Astrocyte (in vitro differentiated cells and primary cell): ENCODE data around the gene TNFSF10. TPM values are rescaled to one million over a fixed set of nuclear protein-coding genes. Genes with fewer than 3 reads are reported as not detected.

Source experiments
- DNase-seq: peaks from one replicate; pipeline ENCODE4 v3.0.0-alpha.2; 2010; ENCODE audit warnings: low read depth
- FAIRE-seq: peaks from 2 replicates; lab custom pipeline; 2011; peaks lifted over from hg19 to GRCh38; lab: Jason Lieb, UNC
- H2AFZ ChIP-seq: 2 replicates; pipeline ENCODE4 v1.6.0; 2012; ENCODE audit warnings: low read depth, low read length, inconsistent platforms
- H3K27ac ChIP-seq: 2 replicates; pipeline ENCODE4 v1.5.1; 2011; ENCODE audit warnings: low read depth, low read length, inconsistent platforms
- H3K27me3 ChIP-seq: 2 replicates; pipeline ENCODE4 v1.6.0; 2011; ENCODE audit warnings: low read length, inconsistent platforms; ENCODE audit not compliant: insufficient read depth
- H3K36me3 ChIP-seq: 2 replicates; pipeline ENCODE4 v1.5.1; 2011; ENCODE audit warnings: low read length, inconsistent platforms; ENCODE audit not compliant: insufficient read depth
- H3K4me1 ChIP-seq: 2 replicates; pipeline ENCODE4 v1.5.1; 2011; ENCODE audit warnings: low read length, inconsistent platforms; ENCODE audit not compliant: insufficient read depth
- H3K4me2 ChIP-seq: 2 replicates; pipeline ENCODE4 v1.6.0; 2012; ENCODE audit warnings: low read length, inconsistent platforms
- H3K4me3 ChIP-seq: 2 replicates; pipeline ENCODE4 v1.5.1; 2011; ENCODE audit warnings: low read depth, mild to moderate bottlenecking, low read length, inconsistent platforms; ENCODE audit not compliant: insufficient read depth
- H3K79me2 ChIP-seq: 2 replicates; pipeline ENCODE4 v1.6.0; 2012; ENCODE audit warnings: mild to moderate bottlenecking, low read length, inconsistent platforms; ENCODE audit not compliant: insufficient read depth
- H3K9ac ChIP-seq: 2 replicates; pipeline ENCODE4 v1.6.0; 2012; ENCODE audit warnings: mild to moderate bottlenecking, low read length, inconsistent platforms
- H3K9me3 ChIP-seq: 2 replicates; pipeline ENCODE4 v1.5.1; 2012; ENCODE audit warnings: low read depth, mild to moderate bottlenecking, low read length, inconsistent platforms; ENCODE audit not compliant: insufficient read depth
- H4K20me1 ChIP-seq: 2 replicates; pipeline ENCODE4 v1.6.0; 2012; ENCODE audit warnings: low read length, inconsistent platforms; ENCODE audit not compliant: insufficient read depth
- H3K27ac Mint-ChIP-seq: one replicate; pipeline ENCODE4 v1.8.0; 2021; ENCODE audit warnings: mild to moderate bottlenecking, mixed read lengths; ENCODE audit not compliant: unreplicated experiment
- H3K27me3 Mint-ChIP-seq: one replicate; pipeline ENCODE4 v1.8.0; 2021; ENCODE audit warnings: low read depth, mixed read lengths; ENCODE audit not compliant: unreplicated experiment
- H3K36me3 Mint-ChIP-seq: one replicate; pipeline ENCODE4 v1.8.0; 2021; ENCODE audit warnings: low read depth, mixed read lengths; ENCODE audit not compliant: unreplicated experiment
- H3K4me1 Mint-ChIP-seq: one replicate; pipeline ENCODE4 v1.8.0; 2021; ENCODE audit warnings: low read depth, mixed read lengths; ENCODE audit not compliant: unreplicated experiment
- H3K4me3 Mint-ChIP-seq: one replicate; pipeline ENCODE4 v1.8.0; 2021; ENCODE audit warnings: mild to moderate bottlenecking, moderate library complexity, mixed read lengths; ENCODE audit not compliant: unreplicated experiment
- H3K9me3 Mint-ChIP-seq: one replicate; pipeline ENCODE4 v1.8.0; 2021; ENCODE audit warnings: mild to moderate bottlenecking, mixed read lengths; ENCODE audit not compliant: unreplicated experiment
- CTCF ChIP-seq: IDR thresholded peaks from 2 replicates; pipeline ENCODE4 v1.5.1; 2011; ENCODE audit warnings: low read depth, mild to moderate bottlenecking, inconsistent platforms, low read length, moderate library complexity; ENCODE audit not compliant: insufficient read depth
- EZH2 ChIP-seq: IDR thresholded peaks from 2 replicates; pipeline ENCODE4 v1.6.1; 2012; ENCODE audit warnings: mild to moderate bottlenecking, low read length, inconsistent platforms; ENCODE audit not compliant: insufficient read depth
- total RNA-seq: library from RNA; stranded (reverse); gene quantifications from 2 replicates; pipeline ENCODE4 v1.2.1, GENCODE V29; 2021

TNFSF10 gene
- total RNA-seq, 1 donor from 2014 or later = 1.8 TPM

- peaks cover 10% of the 10 kb centered on the region for H3K4me1 ChIP-seq
- H3K27ac ChIP-seq = no peak overlapping the region
- no peak for TF ChIP-seq CTCF
- TF ChIP-seq EZH2 = no peak
- Mint-ChIP-seq H3K9me3 (peaks cover 2% of the 10 kb centered on the region), H3K4me3 (no peak overlapping the region), H3K27me3 (no peaks in the 10 kb centered on the region), H3K36me3 (no peaks in the 10 kb centered on the region), H3K27ac (no peak overlapping the region), H3K4me1 (peaks cover 13% of the 10 kb centered on the region)
- no peak overlapping the region for H3K4me2 ChIP-seq
- H3K9me3 ChIP-seq = no peaks in the 10 kb centered on the region
- DNase-seq (no peak), FAIRE-seq (no peak)
- no peaks in the 10 kb centered on the region for H4K20me1 ChIP-seq
- no peaks in the 10 kb centered on the region for H3K27me3 ChIP-seq
- no peak overlapping the region for H2AFZ ChIP-seq
- no peak overlapping the region for H3K9ac ChIP-seq
- no peaks in the 10 kb centered on the region for H3K36me3 ChIP-seq
- H3K4me3 ChIP-seq = no peak overlapping the region
- H3K79me2 ChIP-seq = no peaks in the 10 kb centered on the region
Observed at GRCh38 chr3:172551874-172552273, 28.6 kb upstream of the TNFSF10 start.

- no peaks in the 10 kb centered on the region for H3K27me3 Mint-ChIP-seq
- no peaks in the 10 kb centered on the region for H4K20me1 ChIP-seq
- peaks cover 14% of the 10 kb centered on the region for H3K4me1 ChIP-seq
- peak overlapping the region; percentile 26 for H3K27ac ChIP-seq
- no peak overlapping the region for H2AFZ ChIP-seq
- peaks cover 13% of the 10 kb centered on the region for H3K4me1 Mint-ChIP-seq
- TF ChIP-seq EZH2 = no peak
- TF ChIP-seq CTCF = no peak
- H3K4me2 ChIP-seq = peak overlapping the region; percentile 28
- H3K9me3 ChIP-seq = no peaks in the 10 kb centered on the region
- H3K9ac ChIP-seq = no peak overlapping the region
- H3K27me3 ChIP-seq = no peaks in the 10 kb centered on the region
- H3K36me3 ChIP-seq = no peaks in the 10 kb centered on the region
- DNase-seq (peak; percentile 96), FAIRE-seq (peak; percentile 75)
- no peak overlapping the region for H3K4me3 Mint-ChIP-seq
- H3K9me3 Mint-ChIP-seq = peaks cover 2% of the 10 kb centered on the region
- H3K27ac Mint-ChIP-seq = peak overlapping the region; percentile 90
- H3K79me2 ChIP-seq = no peaks in the 10 kb centered on the region
- H3K4me3 ChIP-seq = no peak overlapping the region
- H3K36me3 Mint-ChIP-seq = no peaks in the 10 kb centered on the region
Observed at GRCh38 chr3:172550347-172550943, 27.2 kb upstream of the TNFSF10 start.

- Mint-ChIP-seq H3K4me1 (peaks cover 13% of the 10 kb centered on the region), H3K27me3 (no peaks in the 10 kb centered on the region), H3K9me3 (peaks cover 2% of the 10 kb centered on the region), H3K27ac (peak overlapping the region; percentile 42), H3K36me3 (no peaks in the 10 kb centered on the region), H3K4me3 (no peak overlapping the region)
- Histone ChIP-seq H2AFZ (no peak overlapping the region), H3K27ac (no peak overlapping the region), H3K4me1 (peaks cover 14% of the 10 kb centered on the region), H3K27me3 (no peaks in the 10 kb centered on the region), H3K9me3 (no peaks in the 10 kb centered on the region), H3K4me3 (no peak overlapping the region), H3K9ac (no peak overlapping the region), H3K36me3 (no peaks in the 10 kb centered on the region), H3K79me2 (no peaks in the 10 kb centered on the region), H3K4me2 (no peak overlapping the region), H4K20me1 (no peaks in the 10 kb centered on the region)
- peak; percentile 14 for DNase-seq
- FAIRE-seq = no peak
- TF ChIP-seq CTCF (no peak), EZH2 (no peak)
Observed at GRCh38 chr3:172549144-172549543, 25.9 kb upstream of the TNFSF10 start.
